ENCODE measurements around the gene ARFGAP1. TPM values are rescaled to one million over a fixed set of nuclear protein-coding genes. Genes with fewer than 3 reads are reported as not detected.
"Not testable (repeated sequence)": the region's sequence is repeated elsewhere in the genome, so short reads cannot be mapped to it uniquely, and the experiment has no call there.

ARFGAP1 gene
- total RNA-seq, 2 experiments from 2014 or later, result 80.1 to 82.0 TPM

DNA sequence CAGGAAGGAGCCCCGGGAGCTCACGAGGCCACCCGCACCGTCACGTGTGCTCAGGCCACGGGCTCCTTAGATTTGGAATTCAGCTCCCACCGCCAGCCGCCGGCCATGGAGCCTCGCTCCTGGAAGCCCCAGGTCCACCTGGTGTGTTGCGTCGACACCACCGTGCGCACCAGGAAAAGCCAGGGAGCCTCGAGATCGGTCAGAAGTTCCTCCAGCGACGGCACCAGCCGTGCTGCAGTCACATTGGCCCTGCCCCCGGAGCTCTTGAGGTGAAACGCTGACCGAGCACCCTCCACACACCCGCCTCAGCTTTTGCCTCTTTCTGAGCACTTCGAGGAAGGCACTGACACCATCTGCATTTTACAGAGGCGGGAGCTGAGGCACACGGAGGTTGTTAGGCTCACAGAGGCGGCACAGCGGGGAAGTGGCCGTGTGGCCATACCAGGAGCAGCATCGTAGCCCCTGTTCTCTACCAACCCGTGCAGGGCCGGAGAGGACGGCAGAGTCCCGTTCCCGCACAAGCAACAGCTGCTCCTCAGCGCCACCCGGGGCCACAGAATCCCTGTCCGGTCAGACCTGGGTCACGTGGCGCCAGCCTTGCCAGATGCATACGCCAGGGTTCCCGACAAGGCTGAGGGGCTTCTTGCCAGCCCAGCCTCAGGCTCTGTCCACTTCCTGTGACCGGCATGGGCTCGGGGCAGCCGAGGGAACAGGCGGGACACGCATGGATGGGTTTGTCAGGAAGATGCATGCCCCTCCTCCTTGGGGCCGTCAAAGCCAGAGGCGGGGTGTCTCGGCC is 25.9 kb upstream of the ARFGAP1 start:
- Mint-ChIP-seq H3K4me1 (no peaks in the 10 kb centered on the region), H3K4me3 (no peak overlapping the region), H3K9me3 (no peaks in the 10 kb centered on the region), H3K27ac (no peak overlapping the region), H3K27me3 (peaks cover 12% of the 10 kb centered on the region), H3K36me3 (ENCODE audit: low read depth) (no peaks in the 10 kb centered on the region)
- DNase-seq, result no peak
- CTCF ChIA-PET, result interaction anchor here (1.1 kb wide), 1 partner anchor 23 kb away, joined by 4 read pairs; no protein-coding TSS in a partner anchor
- POLR2A ChIA-PET, result no interaction called here

DNA sequence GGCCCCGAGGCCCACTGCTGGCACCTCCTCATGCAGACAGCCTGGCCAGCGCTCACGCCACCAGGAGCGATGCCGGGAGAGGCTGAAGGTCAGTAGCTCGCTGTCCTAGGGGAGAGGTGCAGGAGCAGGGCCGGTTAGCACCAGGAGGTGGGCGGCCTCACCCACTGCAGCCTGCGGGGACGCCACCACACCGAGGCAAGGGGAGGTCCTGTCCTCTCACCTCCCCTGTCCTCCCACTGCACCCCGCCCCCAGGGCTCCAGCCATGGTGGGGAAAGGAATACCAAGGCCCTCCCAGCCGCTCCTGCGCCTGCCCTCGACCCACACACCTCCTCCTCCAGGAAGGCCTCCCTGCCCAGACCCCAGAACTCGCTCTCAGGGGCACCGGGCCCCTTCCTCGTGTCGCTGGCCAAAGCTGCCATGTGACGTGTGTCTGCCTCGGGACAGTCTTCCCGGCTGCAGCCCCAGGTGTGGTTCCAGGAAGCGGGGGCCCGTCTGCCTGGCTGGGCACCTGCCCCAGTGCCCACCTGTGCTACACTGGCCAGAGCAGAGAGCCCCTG is 24.9 kb upstream of the ARFGAP1 start:
- no peak for DNase-seq
- Mint-ChIP-seq H3K36me3 (ENCODE audit: low read depth) (no peaks in the 10 kb centered on the region), H3K4me3 (no peak overlapping the region), H3K27me3 (peaks cover 19% of the 10 kb centered on the region), H3K27ac (no peak overlapping the region), H3K9me3 (no peaks in the 10 kb centered on the region), H3K4me1 (peaks cover 1% of the 10 kb centered on the region)
- ChIA-PET POLR2A (no interaction called here), CTCF (interaction anchor here (0.9 kb wide), 1 partner anchor 24 kb away, joined by 3 read pairs; no protein-coding TSS in a partner anchor)

DNA sequence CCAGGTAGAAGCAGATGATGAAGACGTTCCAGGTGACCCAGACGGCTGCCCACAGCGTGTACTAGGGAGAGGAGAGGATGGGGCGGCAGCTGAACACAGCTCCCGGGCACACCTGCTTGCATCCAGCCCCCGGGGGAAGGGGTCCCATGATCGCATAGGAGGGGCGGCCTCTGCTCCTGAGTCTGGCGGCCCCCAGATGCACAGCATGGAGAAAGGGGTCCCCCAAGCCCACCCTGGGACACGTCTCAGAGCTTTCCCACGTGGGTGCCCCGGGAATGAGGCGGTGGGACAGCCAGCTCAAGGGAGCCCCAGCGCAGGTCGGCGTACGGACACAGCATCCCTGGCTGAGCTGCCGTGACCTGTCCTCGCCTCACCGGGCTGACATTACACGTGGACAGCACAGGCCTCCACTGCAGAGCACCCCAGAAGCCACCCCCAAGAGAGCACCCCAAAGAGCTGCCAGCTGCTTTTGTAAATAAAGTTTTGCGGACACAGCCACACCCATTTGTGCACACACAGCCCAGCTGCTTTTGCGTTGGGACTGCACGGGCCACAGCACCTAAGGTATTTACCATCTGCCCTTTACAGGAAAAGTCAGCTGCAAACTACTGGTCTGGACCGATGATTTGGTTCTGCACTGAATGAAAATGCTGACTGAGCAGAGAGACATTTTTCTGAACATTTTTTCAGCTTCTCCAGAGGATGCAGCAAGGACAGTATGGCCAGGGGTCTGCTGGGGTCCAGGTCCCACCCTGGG is 23.6 kb upstream of the ARFGAP1 start:
- Mint-ChIP-seq H3K9me3 (no peaks in the 10 kb centered on the region), H3K36me3 (ENCODE audit: low read depth) (no peaks in the 10 kb centered on the region), H3K4me1 (peaks cover 3% of the 10 kb centered on the region), H3K27me3 (peaks cover 24% of the 10 kb centered on the region), H3K27ac (no peak overlapping the region), H3K4me3 (no peak overlapping the region)
- ChIA-PET POLR2A (no interaction called here), CTCF (no interaction called here)
- no peak for DNase-seq

DNA sequence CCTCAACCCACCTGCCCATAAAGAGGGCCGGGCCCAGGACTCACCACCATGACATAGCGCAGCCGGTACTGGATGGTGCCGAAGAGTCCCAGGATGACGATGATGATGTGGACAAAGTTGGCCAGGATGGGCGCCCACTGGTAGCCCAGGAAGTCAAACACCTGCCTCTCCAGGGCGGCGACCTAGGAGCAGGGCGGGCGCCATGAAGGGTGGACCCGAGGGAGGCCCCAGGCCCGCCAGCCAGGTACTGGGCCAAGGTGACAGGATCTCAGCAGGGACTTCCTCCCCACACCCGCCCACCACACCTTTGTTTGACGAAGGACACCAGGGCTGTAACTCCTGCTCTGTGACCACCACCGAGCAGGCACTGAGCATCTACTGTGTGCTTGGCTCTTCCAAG is 22.7 kb upstream of the ARFGAP1 start:
- Mint-ChIP-seq H3K4me1 (peaks cover 3% of the 10 kb centered on the region), H3K4me3 (no peak overlapping the region), H3K9me3 (no peaks in the 10 kb centered on the region), H3K27ac (no peak overlapping the region), H3K27me3 (peaks cover 27% of the 10 kb centered on the region), H3K36me3 (ENCODE audit: low read depth) (no peaks in the 10 kb centered on the region)
- ChIA-PET POLR2A (no interaction called here), CTCF (no interaction called here)
- DNase-seq, result no peak

DNA sequence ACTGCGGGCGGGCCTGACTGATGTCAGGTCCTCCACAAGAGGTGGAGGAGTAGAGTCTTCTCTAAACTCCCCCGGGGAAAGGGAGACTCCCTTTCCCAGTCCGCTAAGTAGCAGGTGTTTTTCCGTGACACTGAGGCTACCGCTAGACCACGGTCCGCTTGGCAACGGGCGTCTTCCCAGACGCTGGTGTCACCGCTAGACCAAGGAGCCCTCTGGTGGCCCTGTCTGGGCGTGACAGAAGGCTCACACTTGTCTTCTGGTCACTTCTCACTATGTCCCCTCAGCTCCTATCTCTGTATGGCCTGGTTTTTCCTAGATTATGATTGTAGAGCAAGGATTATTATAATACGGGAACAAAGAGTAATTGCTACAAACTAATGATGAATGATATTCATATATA is 21.3 kb upstream of the ARFGAP1 start:
- peaks cover 39% of the 10 kb centered on the region for H3K27me3 Mint-ChIP-seq
- H3K36me3 Mint-ChIP-seq (ENCODE audit: low read depth); H3K4me1 Mint-ChIP-seq; CTCF ChIA-PET; H3K4me3 Mint-ChIP-seq; DNase-seq; H3K27ac Mint-ChIP-seq; H3K9me3 Mint-ChIP-seq; POLR2A ChIA-PET: not testable (repeated sequence)

DNA sequence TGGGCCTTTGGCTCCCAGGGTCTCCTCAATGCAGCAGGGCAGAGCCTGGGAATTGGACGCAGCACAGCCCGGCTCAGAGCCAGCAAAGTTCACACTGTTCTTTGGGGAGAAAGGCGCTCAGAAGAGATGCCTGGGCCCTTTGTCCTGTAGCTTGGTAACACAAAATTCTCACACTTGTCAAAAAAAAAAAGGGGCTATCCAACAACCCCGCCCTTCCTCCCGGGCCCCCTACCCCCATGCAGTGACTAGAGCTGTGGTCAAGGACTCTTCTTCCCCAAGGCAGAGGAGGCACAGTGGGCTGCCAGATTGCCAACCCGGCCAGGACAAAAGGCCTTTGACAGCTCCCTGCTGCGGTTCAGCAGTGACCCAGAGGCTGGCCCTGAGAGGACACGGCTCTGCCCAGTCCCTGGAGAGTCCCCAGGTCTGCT is 20.3 kb upstream of the ARFGAP1 start:
- H3K4me1 Mint-ChIP-seq, result peaks cover 3% of the 10 kb centered on the region
- ChIA-PET POLR2A (no interaction called here), CTCF (no interaction called here)
- no peaks in the 10 kb centered on the region for H3K36me3 Mint-ChIP-seq (ENCODE audit: low read depth)
- no peaks in the 10 kb centered on the region for H3K9me3 Mint-ChIP-seq
- H3K4me3 Mint-ChIP-seq, result no peak overlapping the region
- H3K27me3 Mint-ChIP-seq, result peaks cover 40% of the 10 kb centered on the region
- DNase-seq, result no peak
- no peak overlapping the region for H3K27ac Mint-ChIP-seq

DNA sequence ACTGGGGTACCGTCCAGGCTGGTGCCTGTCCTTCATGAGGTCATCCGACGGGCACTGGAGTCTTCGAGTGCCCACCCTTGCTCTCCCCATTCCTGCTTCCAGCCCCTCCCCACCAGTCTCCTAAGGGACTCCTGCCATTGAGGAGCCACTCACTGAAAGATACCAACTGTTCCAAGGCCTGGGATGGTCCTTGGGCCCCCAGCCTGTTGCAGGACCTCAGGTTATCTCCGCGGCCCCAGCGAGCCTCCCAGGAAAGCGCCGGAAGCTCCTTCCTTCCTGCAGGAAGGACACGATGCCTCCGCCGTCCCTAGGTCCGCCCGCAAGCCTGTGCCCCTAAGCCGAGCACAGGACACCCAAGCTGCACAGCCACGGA is 19.6 kb upstream of the ARFGAP1 start:
- ChIA-PET CTCF (no interaction called here), POLR2A (no interaction called here)
- Mint-ChIP-seq H3K27ac (no peak overlapping the region), H3K27me3 (peaks cover 40% of the 10 kb centered on the region), H3K36me3 (ENCODE audit: low read depth) (no peaks in the 10 kb centered on the region), H3K4me3 (no peak overlapping the region), H3K9me3 (no peaks in the 10 kb centered on the region), H3K4me1 (peaks cover 3% of the 10 kb centered on the region)
- DNase-seq, result no peak

DNA sequence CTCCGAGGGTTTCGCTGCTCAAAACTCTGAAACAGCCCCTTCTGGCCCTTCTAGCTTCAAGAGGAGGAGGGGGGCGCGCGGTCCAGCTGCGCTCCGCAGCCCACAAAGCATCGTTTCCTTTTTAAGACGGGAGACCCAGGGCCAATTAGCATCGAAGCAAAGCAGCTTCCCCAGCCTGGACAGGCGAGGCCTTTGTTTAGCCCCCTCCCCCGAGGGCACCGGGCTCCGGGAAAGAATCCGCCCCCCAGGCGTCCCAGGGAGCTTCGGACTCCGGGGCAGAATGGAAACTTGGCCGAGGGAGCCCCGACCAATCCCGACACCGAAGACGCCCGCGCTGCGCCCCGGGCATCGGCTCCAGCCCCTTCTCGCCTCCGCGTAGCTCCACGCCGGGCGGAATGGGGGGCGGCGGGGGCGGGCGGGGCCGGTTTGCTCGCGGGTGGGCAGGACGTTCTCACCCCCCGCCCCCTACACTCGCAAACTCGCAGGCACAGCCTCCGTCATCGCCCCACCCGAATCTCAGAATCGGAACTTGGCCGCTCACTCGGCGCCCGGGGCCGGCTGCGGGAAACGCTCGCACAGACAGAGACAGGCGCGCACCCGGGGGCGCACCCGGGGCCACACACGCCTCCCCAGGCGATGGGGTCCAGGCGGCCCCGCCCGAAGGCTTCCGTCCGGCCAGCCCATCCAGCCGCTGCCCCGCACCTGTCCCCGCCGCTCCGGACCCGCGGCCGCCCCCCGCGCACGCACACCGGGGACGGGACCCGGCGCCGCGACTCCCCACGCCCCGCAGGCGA is 19.0 kb upstream of the ARFGAP1 start:
- no peak overlapping the region for H3K4me3 Mint-ChIP-seq
- no peak for DNase-seq
- CTCF ChIA-PET, result no interaction called here
- H3K27me3 Mint-ChIP-seq, result peaks cover 37% of the 10 kb centered on the region
- H3K4me1 Mint-ChIP-seq, result peaks cover 3% of the 10 kb centered on the region
- no peaks in the 10 kb centered on the region for H3K36me3 Mint-ChIP-seq (ENCODE audit: low read depth)
- POLR2A ChIA-PET, result no interaction called here
- no peaks in the 10 kb centered on the region for H3K9me3 Mint-ChIP-seq
- H3K27ac Mint-ChIP-seq, result no peak overlapping the region

DNA sequence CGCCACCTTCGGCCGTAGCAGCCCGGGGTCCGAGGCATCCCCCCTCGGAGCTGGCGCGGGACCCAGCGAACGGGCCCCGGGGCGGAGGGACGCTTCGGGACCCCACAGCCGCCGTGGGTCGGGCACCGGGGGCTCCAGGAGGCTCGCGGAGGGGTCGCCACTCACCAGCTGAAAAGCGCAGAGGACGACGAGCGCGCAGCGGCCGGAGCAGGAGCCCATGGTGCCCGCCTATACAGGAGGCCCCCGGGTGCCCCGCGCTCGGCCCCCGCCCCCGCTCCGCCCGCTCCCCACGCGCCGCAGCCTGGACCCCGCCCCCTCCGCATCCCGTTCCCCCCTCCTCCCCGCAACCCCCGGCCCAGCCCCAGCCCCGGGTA is 18.4 kb upstream of the ARFGAP1 start, which contains the start of gene NKAIN4:
Gene NKAIN4 (minus strand): TSS at position 232 of the 374 bp plus-strand sequence. CDS start 13 bp downstream, at position 219.
- no peak for DNase-seq
- ChIA-PET POLR2A (no interaction called here), CTCF (no interaction called here)
- Mint-ChIP-seq H3K4me1 (peaks cover 3% of the 10 kb centered on the region), H3K27me3 (peaks cover 36% of the 10 kb centered on the region), H3K36me3 (ENCODE audit: low read depth) (no peaks in the 10 kb centered on the region), H3K9me3 (no peaks in the 10 kb centered on the region), H3K27ac (no peak within 1 kb of the TSS), H3K4me3 (no peak within 1 kb of the TSS)

DNA sequence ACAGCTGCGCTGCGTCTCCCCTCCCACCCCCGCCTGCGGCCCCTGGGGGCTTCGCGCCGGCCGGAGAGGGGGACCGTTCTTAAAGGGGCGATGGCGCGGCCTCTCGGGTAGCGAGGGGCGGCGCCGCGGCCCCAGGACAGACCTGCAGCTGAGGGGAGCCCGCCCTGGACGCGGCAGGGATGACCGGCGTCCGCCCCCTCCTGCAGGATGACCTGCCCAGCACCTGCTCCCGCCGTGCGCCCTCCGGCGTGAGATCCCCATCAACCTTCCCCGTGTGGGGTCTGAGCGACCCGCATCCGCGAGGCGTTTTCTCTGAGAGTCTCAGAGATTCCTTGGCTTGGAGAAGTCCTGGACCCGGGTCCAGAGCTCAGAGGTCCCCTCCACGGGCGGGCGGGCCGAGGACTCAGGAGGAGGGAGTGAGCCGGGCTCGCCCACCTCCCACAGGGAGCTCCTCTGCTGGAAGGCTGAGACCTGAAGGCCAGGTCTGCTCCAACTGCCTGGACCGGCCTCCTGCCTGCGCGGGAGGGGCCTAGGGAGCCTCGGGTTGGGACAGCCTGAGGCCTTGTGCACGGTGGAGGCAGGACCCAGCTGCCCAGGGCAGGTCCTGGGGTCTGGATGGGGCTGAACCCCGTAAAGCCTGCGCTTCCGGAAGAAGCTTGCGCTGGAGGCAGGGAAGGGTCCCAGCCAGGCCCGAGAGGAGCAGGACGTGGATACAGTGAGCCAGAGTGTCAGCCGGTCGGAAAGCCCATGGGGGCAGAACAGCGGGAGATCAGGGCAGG is 17.8 kb upstream of the ARFGAP1 start:
- Mint-ChIP-seq H3K4me3 (no peak overlapping the region), H3K27ac (no peak overlapping the region), H3K9me3 (no peaks in the 10 kb centered on the region), H3K4me1 (peaks cover 3% of the 10 kb centered on the region), H3K36me3 (ENCODE audit: low read depth) (no peaks in the 10 kb centered on the region), H3K27me3 (peaks cover 36% of the 10 kb centered on the region)
- no peak for DNase-seq
- ChIA-PET CTCF (no interaction called here), POLR2A (no interaction called here)

DNA sequence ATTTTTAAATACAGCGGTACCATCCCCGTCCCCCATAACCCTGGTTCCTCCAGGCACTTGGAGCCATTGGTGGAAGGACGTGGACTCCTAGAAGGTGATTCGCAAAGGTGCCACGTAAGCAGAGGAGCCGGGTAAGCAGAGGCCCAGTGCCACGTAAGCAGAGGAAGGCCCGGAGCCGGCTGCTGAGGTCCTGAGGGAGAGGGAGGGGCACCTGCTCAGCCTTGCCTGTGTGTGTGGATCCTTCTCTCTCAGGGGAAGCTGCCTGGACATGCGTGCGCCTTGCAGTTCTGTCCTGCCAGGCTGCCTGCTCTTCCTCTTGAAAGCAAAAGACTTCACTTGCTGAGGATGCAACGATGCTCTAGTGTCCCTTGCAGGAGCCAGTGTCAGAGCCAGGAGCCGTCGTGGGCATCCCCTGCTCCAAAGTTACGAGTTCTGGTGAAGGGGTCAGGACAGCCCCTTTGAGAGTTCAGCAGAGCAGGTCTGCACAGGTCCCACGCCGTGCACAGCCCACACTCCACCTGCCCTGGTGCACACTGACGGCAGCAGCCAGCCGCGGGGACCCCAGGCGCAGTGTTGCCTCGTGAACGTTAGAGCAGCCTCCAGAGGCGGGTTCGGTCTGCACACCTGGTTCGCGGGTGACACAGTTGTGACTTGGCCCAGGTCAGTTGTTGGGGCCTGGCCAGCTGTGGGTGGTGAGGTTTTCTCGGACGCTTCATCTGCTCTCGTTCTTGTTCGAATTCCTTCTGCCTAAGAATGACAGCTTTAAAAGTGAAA is 16.5 kb upstream of the ARFGAP1 start:
- Mint-ChIP-seq H3K9me3 (no peaks in the 10 kb centered on the region), H3K27me3 (peaks cover 36% of the 10 kb centered on the region), H3K27ac (no peak overlapping the region), H3K36me3 (ENCODE audit: low read depth) (no peaks in the 10 kb centered on the region), H3K4me3 (no peak overlapping the region), H3K4me1 (peaks cover 3% of the 10 kb centered on the region)
- ChIA-PET CTCF (interaction anchor here (1.5 kb wide), 1 partner anchor 32 kb away, joined by 5 read pairs; no protein-coding TSS in a partner anchor), POLR2A (no interaction called here)
- DNase-seq, result no peak

DNA sequence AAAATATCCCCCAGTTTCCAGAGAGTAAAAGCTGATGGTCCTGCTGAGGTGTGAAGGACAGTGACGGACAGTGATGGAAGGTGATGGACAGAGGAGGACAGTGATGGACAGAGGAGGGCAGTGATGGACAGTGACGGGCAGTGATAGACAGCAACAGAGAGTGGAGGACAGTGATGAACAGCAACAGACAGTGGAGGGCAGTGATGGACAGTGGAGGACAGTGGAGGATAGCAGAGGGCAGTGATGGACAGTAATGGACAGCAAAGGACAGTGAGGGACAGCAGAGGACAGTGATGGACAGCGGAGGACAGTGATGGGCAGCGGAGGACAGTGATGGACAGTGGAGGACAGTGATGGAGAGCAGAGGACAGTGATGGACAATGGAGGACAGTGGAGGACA is 15.7 kb upstream of the ARFGAP1 start:
- DNase-seq, result no peak
- Mint-ChIP-seq H3K27me3 (peaks cover 36% of the 10 kb centered on the region), H3K36me3 (ENCODE audit: low read depth) (no peaks in the 10 kb centered on the region), H3K9me3 (no peaks in the 10 kb centered on the region), H3K4me3 (no peak overlapping the region), H3K4me1 (peaks cover 4% of the 10 kb centered on the region), H3K27ac (no peak overlapping the region)
- ChIA-PET POLR2A (no interaction called here), CTCF (interaction anchor here (1.5 kb wide), 1 partner anchor 33 kb away, joined by 5 read pairs; no protein-coding TSS in a partner anchor)

Measured in activated CD4-positive, alpha-beta memory T cell treated with anti-CD3 and anti-CD28 coated beads, Interleukin-2, amount 10 ng/mL, durations not matched to agents 7 days and 5 days (primary cell).